GM18517 (cell line): ENCODE results near the gene NEUROG1.
"Not testable (repeated sequence)": the region's sequence is repeated elsewhere in the genome, so short reads cannot be mapped to it uniquely, and the experiment has no call there.

ENCODE experiments used
- ATAC-seq: cut with Tn5 transposase; IDR thresholded peaks from one replicate; pipeline ENCODE4 v1.9.1; 2021; ENCODE audit warnings: mild to moderate bottlenecking, moderate library complexity; ENCODE audit not compliant: unreplicated experiment

Gene NEUROG1

GRCh38 chr5:135497971-135498636 is 37.7 kb downstream of the NEUROG1 start:
- ATAC-seq: no peak

GRCh38 chr5:135495531-135495930 is 40.2 kb downstream of the NEUROG1 start:
- not testable (repeated sequence) for ATAC-seq

GRCh38 chr5:135494196-135494595 is 41.6 kb downstream of the NEUROG1 start:
- no peak for ATAC-seq

GRCh38 chr5:135493406-135494180 is 42.2 kb downstream of the NEUROG1 start:
- ATAC-seq: no peak

- ATAC-seq: no peak
Measured at GRCh38 chr5:135492319-135492626, 43.5 kb downstream of the NEUROG1 start.

GRCh38 chr5:135491552-135492318 is 44.0 kb downstream of the NEUROG1 start:
- no peak for ATAC-seq

- ATAC-seq: no peak
Measured at GRCh38 chr5:135491038-135491551, 44.7 kb downstream of the NEUROG1 start.

GRCh38 chr5:135490245-135491037 is 45.3 kb downstream of the NEUROG1 start:
- ATAC-seq: no peak

GRCh38 chr5:135489466-135490244 is 46.1 kb downstream of the NEUROG1 start:
- ATAC-seq: no peak

GRCh38 chr5:135488727-135489465 is 46.9 kb downstream of the NEUROG1 start:
- no peak for ATAC-seq

- ATAC-seq: no peak
Measured at GRCh38 chr5:135487839-135488514, 47.8 kb downstream of the NEUROG1 start.

- ATAC-seq: no peak
Measured at GRCh38 chr5:135487037-135487395, 48.7 kb downstream of the NEUROG1 start.

- ATAC-seq: no peak
Measured at GRCh38 chr5:135486131-135487036, 49.4 kb downstream of the NEUROG1 start.

GRCh38 chr5:135484674-135485086 is 51.1 kb downstream of the NEUROG1 start:
- ATAC-seq: no peak
